HG03103 (cell line): Measurements from ENCODE around the gene CCKAR.

ENCODE experiments used
- ATAC-seq: cut with Tn5 transposase; IDR thresholded peaks from one replicate; pipeline ENCODE4 v1.9.1; 2021; ENCODE audit warnings: low read depth; ENCODE audit not compliant: unreplicated experiment

Gene CCKAR

GRCh38 chr4:26491449-26492170, 1.3 kb upstream of the CCKAR start:
- no peak for ATAC-seq

- no peak for ATAC-seq
These were observed 638 bp upstream of the CCKAR start for GRCh38 chr4:26490960-26491284.

- no peak for ATAC-seq
These were observed 941 bp downstream of the CCKAR start for GRCh38 chr4:26489101-26489985.

DNA sequence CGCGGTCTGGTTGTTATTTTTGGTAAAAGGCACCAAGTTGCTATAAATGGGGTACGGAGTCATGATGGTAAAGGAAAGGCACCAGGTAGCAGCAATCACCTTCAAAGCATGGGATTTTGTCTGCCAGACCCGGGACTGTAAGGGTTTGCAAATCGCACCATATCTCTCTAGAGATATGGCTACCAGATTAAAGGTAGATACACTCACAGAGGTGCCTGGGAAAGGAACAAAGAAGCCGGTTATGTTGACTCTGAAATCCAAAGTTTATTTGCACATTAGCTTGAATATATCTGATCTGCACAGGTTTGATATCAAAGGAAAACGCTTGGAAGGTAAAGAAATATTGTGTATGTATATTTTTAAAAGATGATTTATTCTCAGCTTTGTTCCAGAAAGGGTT, 4.6 kb downstream of the CCKAR start:
- ATAC-seq, result no peak

GRCh38 chr4:26484516-26484915, 5.8 kb downstream of the CCKAR start:
- no peak for ATAC-seq

GRCh38 chr4:26484032-26484515, 6.2 kb downstream of the CCKAR start:
- no peak for ATAC-seq

- ATAC-seq, result no peak
These were observed 7.5 kb downstream of the CCKAR start for GRCh38 chr4:26482508-26483462.

DNA sequence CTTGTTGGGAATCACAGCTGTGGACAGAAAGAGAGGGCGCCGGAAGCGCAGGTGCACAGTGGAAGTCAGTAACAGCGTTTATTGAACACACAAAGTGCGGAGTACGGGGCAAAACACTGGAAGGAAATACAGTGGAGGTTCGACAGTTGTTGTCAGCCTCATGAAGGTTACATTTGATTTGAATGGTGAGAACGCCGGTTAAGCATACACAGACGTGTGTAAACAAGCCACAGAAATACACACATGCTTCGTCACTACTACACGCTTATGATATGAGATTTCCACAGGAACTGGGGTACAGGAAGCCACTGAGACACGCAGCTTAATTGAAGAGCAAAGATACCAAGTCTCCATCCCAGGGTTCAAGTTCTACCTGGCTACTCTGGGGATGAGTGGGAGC, 12.0 kb downstream of the CCKAR start:
- no peak for ATAC-seq

GRCh38 chr4:26476545-26476944, 13.7 kb downstream of the CCKAR start:
- ATAC-seq, result no peak

GRCh38 chr4:26475716-26476115, 14.6 kb downstream of the CCKAR start:
- ATAC-seq, result no peak

GRCh38 chr4:26474551-26474950, 15.7 kb downstream of the CCKAR start:
- ATAC-seq, result no peak

GRCh38 chr4:26473893-26474292, 16.4 kb downstream of the CCKAR start:
- ATAC-seq, result no peak

- ATAC-seq, result no peak
These were observed 18.4 kb downstream of the CCKAR start for GRCh38 chr4:26471890-26472289.

DNA sequence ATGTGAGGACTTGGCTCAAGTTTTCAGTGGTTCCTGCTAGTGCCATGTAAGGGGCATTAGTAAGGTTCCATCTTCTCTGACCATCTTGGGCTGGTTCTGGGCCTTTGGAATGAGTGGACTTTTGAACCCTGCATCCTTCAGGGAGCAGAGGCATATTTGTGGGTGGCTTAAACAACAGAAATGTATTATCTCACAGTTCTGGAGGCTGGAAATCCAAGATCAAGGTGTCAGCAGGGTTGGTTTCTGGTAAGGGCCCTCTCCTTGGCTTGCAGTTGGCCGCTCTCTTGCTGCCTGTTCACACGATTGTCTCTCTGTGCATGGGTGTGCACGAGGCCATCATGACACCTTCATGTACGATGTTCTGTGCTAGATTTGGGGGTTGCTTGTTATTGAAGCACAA, 21.3 kb downstream of the CCKAR start:
- no peak for ATAC-seq

DNA sequence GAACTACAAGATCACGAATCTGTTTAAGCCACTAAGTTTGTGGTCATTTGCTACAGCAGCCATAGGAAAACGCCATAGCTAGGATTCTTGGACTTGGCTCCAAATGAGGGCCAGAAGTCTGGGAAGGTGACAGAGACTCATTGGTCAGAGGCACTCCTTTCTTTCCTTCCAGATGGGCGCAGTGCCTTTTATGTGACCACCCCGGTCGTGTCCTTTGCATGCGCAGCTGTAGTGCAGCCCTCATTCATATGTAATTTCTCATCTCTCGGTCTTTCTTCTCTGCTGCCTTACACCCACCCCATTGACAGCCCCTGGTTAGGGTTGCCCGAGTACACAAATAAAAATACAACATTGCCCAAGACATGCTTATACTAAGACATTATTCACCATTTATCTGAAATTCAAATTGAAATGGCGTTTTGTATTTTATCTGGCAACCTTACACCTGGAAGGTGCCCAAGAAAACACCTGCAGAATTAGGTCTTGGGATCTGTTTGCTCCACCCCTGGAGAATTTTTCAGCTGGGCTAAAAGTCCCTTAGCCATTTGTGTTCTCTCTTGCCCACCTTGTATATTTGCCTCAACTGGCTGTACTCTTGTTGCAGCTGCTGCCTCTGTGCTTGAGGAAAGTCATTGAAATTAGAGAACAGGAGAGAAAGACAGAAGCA, 21.9 kb downstream of the CCKAR start:
- ATAC-seq, result no peak

DNA sequence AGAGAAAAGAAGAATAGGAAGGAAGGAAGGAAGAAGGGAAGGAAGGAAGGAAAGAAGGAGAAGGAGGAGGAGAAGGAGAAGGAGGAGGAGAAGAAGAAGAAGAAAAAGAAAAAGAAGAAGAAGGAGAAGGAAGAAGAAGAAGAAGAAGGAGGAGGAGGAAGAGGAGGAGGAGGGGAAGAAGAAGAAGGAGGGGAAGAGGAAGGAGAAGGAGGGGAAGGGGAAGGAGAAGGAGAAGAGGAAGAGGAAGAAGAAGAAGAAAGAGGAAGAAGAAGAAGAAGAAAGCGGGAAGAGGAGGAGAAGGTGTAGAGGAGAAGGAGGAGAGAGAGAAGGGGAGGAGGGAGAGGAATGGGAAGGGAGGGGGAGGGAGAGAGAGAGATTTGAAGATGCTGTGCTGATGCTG, 22.6 kb downstream of the CCKAR start:
- ATAC-seq, result no peak

DNA sequence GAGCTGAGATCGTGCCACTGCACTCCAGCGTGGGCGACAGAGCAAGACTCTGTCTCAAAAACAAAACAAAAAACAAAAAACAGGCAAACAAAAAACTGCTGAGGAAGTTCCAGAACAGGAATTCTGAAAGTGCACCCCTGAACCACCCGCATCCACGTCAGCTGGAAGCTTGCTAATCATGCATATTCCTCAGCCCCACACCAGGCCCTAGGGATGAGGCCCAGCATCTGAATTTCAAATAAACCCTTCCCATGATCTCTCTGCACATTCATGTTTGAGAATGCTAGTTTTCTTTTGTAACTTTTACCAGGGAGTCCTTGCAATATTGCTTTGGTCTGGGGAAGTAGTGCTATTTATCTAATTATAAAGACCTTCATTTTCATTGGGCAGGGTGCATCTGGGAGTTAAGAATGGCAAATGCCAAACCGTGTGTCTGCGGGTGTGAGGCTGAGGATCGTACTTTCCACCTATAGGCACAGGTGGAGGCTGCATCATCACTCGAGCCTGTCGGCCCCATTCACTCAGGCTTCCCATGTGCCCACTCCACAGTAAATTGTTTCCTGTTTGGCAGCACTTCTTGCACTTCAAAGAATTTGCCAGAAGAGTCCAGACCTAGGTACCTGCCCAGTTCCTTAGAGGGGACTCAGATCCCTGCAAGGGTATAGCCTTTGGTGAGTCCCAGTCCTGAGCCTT, 23.6 kb downstream of the CCKAR start:
- no peak for ATAC-seq

- ATAC-seq, result no peak
These were observed 25.7 kb downstream of the CCKAR start for GRCh38 chr4:26464420-26465095.

DNA sequence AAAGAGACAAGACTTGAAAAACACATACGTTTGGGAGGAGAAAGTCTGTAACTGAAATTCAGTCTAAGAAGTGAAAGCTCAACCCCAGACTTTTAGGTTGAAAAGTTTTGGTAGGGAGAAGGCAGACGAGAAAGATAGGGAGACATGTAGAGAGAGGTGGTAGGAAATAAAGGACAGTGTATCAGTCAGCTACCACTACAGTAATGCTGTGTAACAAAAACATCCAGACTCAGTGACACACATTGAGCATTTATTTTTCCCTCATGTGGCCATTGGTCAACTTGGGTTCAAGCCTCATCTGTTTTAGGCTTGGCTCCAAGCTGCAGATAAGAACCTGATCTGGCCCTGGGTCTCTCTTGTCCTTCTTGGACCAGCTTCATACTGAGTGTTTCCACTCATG, 26.9 kb downstream of the CCKAR start:
- no peak for ATAC-seq
